Aorta (tissue), 5 donors: Measurements from ENCODE around the gene METTL2A. TPM values are rescaled to one million over a fixed set of nuclear protein-coding genes. Genes with fewer than 3 reads are reported as not detected.
"Not testable (repeated sequence)": the region's sequence is repeated elsewhere in the genome, so short reads cannot be mapped to it uniquely, and the experiment has no call there.

Experiments
- ATAC-seq: fragments of 200-7000 bp; cut with Tn5 transposase; one replicate; pipeline ENCODE4 v1.9.1; 2022; ENCODE audit warnings: moderate library complexity; ENCODE audit not compliant: low FRiP score
- DNase-seq, 2 donors: peaks; one replicate each; pipeline ENCODE4 v3.0.0-alpha.2; 2020
- H3K27ac ChIP-seq, 2 donors: one replicate each; pipeline ENCODE4 v1.5.1; 2013; ENCODE audit warnings: low read length in 2 of 2, mild to moderate bottlenecking in 2 of 2, moderate library complexity in 2 of 2, control low read depth in 1 of 2, inconsistent platforms in 1 of 2, low read depth in 1 of 2
- H3K27me3 ChIP-seq, 2 donors: one replicate each; pipeline ENCODE4 v1.6.1; 2013; ENCODE audit warnings: control low read depth in 1 of 2, low read length in 1 of 2, mild to moderate bottlenecking in 1 of 2, moderate library complexity in 1 of 2; ENCODE audit not compliant: insufficient read depth in 2 of 2, control insufficient read depth in 1 of 2
- H3K36me3 ChIP-seq, 2 donors: one replicate each; pipeline ENCODE4 v1.6.1; 2013; ENCODE audit warnings: control low read depth in 1 of 2, low read length in 1 of 2, mild to moderate bottlenecking in 1 of 2; ENCODE audit not compliant: insufficient read depth in 2 of 2, control insufficient read depth in 1 of 2
- H3K4me1 ChIP-seq, 2 donors: one replicate each; pipeline ENCODE4 v1.6.1; 2013; ENCODE audit warnings: low read length in 2 of 2, control low read depth in 1 of 2, mild to moderate bottlenecking in 1 of 2, moderate library complexity in 1 of 2; ENCODE audit not compliant: insufficient read depth in 2 of 2, control insufficient read depth in 1 of 2
- H3K4me3 ChIP-seq, 2 donors: one replicate each; pipeline ENCODE4 v1.5.1; 2013; ENCODE audit warnings: low read length in 2 of 2, control low read depth in 1 of 2, mild to moderate bottlenecking in 1 of 2
- H3K9me3 ChIP-seq: one replicate; pipeline ENCODE4 v1.6.1; 2013; ENCODE audit warnings: mild to moderate bottlenecking, low read length; ENCODE audit not compliant: control insufficient read depth
- WGBS, 2 donors: extraction: QIAGEN DNeasy Blood & Tissue Kit; methylation state at CpG; one replicate each; pipeline ENCODE4 v1.1.7; 2013; 5-methylcytosine and 5-hydroxymethylcytosine counted together
- intact Hi-C, 2 donors: fragments of 100-400 bp; cut with DNase I; formaldehyde crosslinking; loops; one replicate each; pipeline versions ENCODE4 v1.14.2 to v1.15.0; 2022
- long read RNA-seq, 2 donors: library from polyadenylated mRNA; unstranded; transcript quantifications; one replicate each; pipeline ENCODE4 v2.0.0, GENCODE V29; 2020 to 2021
- polyA plus RNA-seq, 2 donors: library from polyadenylated mRNA; stranded (reverse); fragments of 200-250 nt; gene quantifications; one replicate each; pipeline ENCODE4 v1.2.3, GENCODE V29; 2013
- total RNA-seq, 2 donors: library from RNA; stranded (reverse); fragmentation: NEBNext Ultra II Directional; extraction: Animal tissue kit (Norgen Biotek cat#: 25700); gene quantifications; one replicate each; pipeline ENCODE4 v1.2.1, GENCODE V29; 2021
- donor health status: healthy with polysubstance abuse.
- donor health status: Bipolar disorder and iron deficiency.
- donor health status: DM: no; HTN: no; CAD: no.
- donor health status: DM: no; HTN: no; CAD: no.
- donor health status: DM: yes; HTN: yes; CAD: no.

The METTL2A gene
- total RNA-seq = 10 to 100 TPM; 11.1 to 16.1 TPM
- 1 to 10 TPM; 6.8 to 7.8 TPM for polyA plus RNA-seq
- long read RNA-seq, donor 1, transcript METTL2A-201 (9 exons, 2,537 nt) = minor isoform, 23 of 51 reads
- long read RNA-seq, donor 1, transcript METTL2A-202 (8 exons, 1,556 nt) = major isoform, 24 of 51 reads
- long read RNA-seq, donor 1, partial matches to known transcripts = 2 of 51 reads
- long read RNA-seq, donor 1, other reads (novel, unspliced or antisense) = 2 of 51 reads
- long read RNA-seq, donor 2, transcript METTL2A-201 (9 exons, 2,537 nt) = major isoform, 5 of 8 reads
- long read RNA-seq, donor 2, partial matches to known transcripts = 0 of 8 reads
- long read RNA-seq, donor 2, other reads (novel, unspliced or antisense) = 2 of 8 reads

DNA sequence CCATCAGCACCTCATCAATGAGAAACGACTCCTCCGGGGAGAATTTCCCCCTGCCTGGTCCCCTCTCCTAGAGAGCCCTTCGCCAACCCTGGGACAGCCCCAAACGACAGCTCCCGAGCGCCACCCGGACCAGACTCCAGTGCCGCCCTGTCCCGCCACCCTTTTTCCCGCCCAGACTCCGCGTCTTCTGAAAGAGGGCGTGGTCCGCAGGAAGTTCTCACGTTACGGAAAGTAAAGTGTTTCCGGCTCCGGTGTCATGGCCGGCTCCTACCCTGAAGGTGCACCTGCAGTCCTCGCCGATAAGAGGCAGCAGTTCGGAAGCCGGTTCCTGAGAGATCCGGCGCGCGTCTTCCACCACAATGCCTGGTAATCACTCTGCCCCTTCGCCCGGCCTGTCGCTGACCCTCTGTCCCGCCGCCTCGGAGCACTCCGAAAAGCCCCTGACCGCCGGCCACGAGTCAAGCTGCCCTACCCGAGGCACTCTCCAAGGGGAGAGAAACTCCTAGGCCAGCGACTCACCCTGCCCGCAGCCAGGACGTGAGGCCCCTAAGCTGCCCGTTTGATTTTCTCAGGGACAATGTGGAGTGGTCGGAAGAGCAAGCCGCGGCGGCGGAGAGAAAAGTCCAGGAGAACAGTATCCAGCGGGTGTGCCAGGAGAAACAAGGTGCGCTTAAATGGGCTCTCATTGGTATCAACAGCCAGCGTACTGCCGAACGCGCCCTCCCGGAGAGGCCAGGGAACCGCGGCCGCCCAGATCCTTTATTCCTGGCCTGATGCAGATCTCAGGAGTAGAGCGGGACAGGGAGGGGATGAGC is at the start of gene METTL2A:
Gene METTL2A (plus strand): TSS at position 251 of the 815 bp plus-strand sequence. CDS start 6 bp downstream, at position 257.
- Histone ChIP-seq H3K27ac (peak within 1 kb of the TSS in 1 of 2 donors; percentile 37), H3K4me3 (peak within 1 kb of the TSS; percentile 28 to 30)
- not testable (repeated sequence) for H3K27me3 ChIP-seq, H3K4me1 ChIP-seq, H3K9me3 ChIP-seq, H3K36me3 ChIP-seq
- peak; percentile 89 to 92 for DNase-seq
- WGBS, 2 donors = 0 to 1% methylated on average over 58 of the region's 58 CpGs
- peak; percentile 96 for ATAC-seq
- intact Hi-C loops = loop anchor here in 1 of 2 donors (10.0 kb wide), 1 partner anchor 51 kb away; the partner anchor contains the start of gene TLK2

GRCh38 chr17:62380253-62380652 is 43.4 kb upstream of the METTL2A start, which contains the start of gene EFCAB3:
EFCAB3 (plus strand) TSS chr17:62380553; CDS start chr17:62382980, 2,427 bp downstream.
- ATAC-seq (no peak), DNase-seq (no peak)
- Histone ChIP-seq H3K4me1 (no peaks in the 10 kb centered on the region), H3K36me3 (no peaks in the 10 kb centered on the region), H3K27me3 (no peaks in the 10 kb centered on the region), H3K4me3 (no peak within 1 kb of the TSS), H3K27ac (no peak within 1 kb of the TSS), H3K9me3 (peaks cover 3% of the 10 kb centered on the region)
- intact Hi-C loops = no loop called here
- WGBS, 2 donors = 80 to 84% methylated on average over 3 of the region's 3 CpGs

DNA sequence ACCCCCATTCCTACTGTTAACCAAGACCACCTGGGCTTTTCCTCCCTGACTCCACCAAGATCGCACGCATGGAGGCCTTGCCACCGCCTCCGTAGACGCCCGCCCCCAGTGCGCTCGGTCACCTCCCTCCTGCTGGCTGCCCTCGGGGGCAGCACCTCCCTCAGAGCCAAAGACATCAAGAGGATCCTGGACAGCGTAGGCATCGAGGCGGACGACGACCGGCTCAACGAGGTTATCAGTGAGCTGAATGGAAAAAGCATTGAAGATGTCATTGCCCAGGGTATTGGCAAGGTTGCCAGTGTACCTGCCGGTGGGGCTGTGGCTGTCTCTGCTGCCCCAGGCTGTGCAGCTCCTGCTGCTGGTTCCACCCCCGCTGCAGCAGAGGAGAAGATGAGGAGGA is 42.1 kb upstream of the METTL2A start:
- H3K4me3 ChIP-seq = no peak overlapping the region
- H3K27ac ChIP-seq = no peak overlapping the region
- no peaks in the 10 kb centered on the region for H3K36me3 ChIP-seq
- H3K9me3 ChIP-seq = peaks cover 3% of the 10 kb centered on the region
- WGBS, 2 donors = 88% methylated on average over 18 of the region's 18 CpGs
- no peak for ATAC-seq
- H3K27me3 ChIP-seq = no peaks in the 10 kb centered on the region
- no peaks in the 10 kb centered on the region for H3K4me1 ChIP-seq
- intact Hi-C loops = no loop called here
- DNase-seq = no peak

GRCh38 chr17:62388856-62389255 is 34.8 kb upstream of the METTL2A start:
- Histone ChIP-seq H3K4me3 (no peak overlapping the region), H3K9me3 (peaks cover 1% of the 10 kb centered on the region), H3K27ac (no peak overlapping the region), H3K27me3 (no peaks in the 10 kb centered on the region), H3K36me3 (no peaks in the 10 kb centered on the region), H3K4me1 (no peaks in the 10 kb centered on the region)
- no peak for ATAC-seq
- intact Hi-C loops = no loop called here
- 48 to 58% methylated on average over 1 of the region's 1 CpG for WGBS, 2 donors
- DNase-seq = no peak

GRCh38 chr17:62392908-62393307 is 30.8 kb upstream of the METTL2A start:
- H3K27ac ChIP-seq = no peak overlapping the region

GRCh38 chr17:62398891-62399290 is 24.8 kb upstream of the METTL2A start:
- ATAC-seq = no peak

More at GRCh38 chr17:62392908-62393307, 30.8 kb upstream of the METTL2A start:
- intact Hi-C loops = no loop called here
- Histone ChIP-seq H3K27me3 (no peaks in the 10 kb centered on the region), H3K4me3 (no peak overlapping the region), H3K9me3 (no peaks in the 10 kb centered on the region), H3K36me3 (no peaks in the 10 kb centered on the region), H3K4me1 (no peaks in the 10 kb centered on the region)
- DNase-seq (no peak), ATAC-seq (no peak)
- WGBS, 2 donors = 78 to 84% methylated on average over 1 of the region's 1 CpG

DNA sequence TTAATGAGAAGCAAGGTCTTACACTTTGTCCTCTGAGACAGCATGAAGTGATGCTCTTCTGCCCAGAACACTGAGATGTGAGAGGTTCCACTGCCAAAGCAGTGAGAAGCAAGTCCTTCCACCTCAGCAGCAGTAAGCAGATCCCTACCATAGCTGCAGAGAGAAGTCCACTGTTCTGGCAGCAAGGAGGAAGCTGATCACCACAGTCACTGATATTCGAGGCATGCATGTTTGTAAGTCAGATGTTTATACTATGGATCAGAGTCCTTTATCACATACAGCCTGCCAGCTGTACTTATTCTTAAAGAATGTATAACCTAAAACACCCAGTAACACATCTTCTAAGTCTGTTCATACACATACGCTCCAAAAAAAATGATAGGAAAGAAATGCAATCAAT is 18.2 kb upstream of the METTL2A start:
- intact Hi-C loops = no loop called here
- H3K27ac ChIP-seq = no peak overlapping the region
- WGBS, 2 donors = 43 to 45% methylated on average over 2 of the region's 2 CpGs

More at GRCh38 chr17:62398891-62399290, 24.8 kb upstream of the METTL2A start:
- Histone ChIP-seq H3K4me1 (no peaks in the 10 kb centered on the region), H3K36me3 (no peaks in the 10 kb centered on the region), H3K9me3 (peaks cover 1% of the 10 kb centered on the region), H3K4me3 (no peak overlapping the region), H3K27ac (no peak overlapping the region), H3K27me3 (no peaks in the 10 kb centered on the region)
- 89 to 96% methylated on average over 1 of the region's 1 CpG for WGBS, 2 donors
- no peak for DNase-seq
- intact Hi-C loops = no loop called here

DNA sequence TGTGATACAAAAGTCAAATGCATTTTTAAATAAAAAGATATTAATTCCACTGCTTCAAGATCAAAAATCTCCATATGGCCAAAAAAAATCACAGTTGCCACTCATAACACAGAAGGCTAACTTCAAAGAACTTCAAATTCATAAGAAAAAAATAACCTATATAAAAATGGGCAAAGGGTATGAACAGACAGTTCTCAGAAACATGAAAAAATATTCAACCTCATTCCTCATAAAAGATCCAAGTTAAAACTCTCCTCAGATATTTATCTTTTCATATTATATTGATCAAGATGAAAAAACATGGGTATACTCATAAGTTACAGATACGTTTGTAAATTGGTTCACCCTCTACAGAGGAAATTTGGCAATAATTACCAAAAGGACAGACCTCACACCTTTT is 10.6 kb upstream of the METTL2A start:
- H3K27ac ChIP-seq, H3K9me3 ChIP-seq, H3K36me3 ChIP-seq, H3K4me1 ChIP-seq, intact Hi-C loops, ATAC-seq, DNase-seq, H3K4me3 ChIP-seq, H3K27me3 ChIP-seq: not testable (repeated sequence)
- WGBS, 2 donors = 87 to 89% methylated on average over 1 of the region's 1 CpG

More for the DNA sequence above, 18.2 kb upstream of the METTL2A start:
- H3K9me3 ChIP-seq = no peaks in the 10 kb centered on the region
- ATAC-seq = no peak
- no peak for DNase-seq
- no peak overlapping the region for H3K4me3 ChIP-seq
- H3K4me1 ChIP-seq = no peaks in the 10 kb centered on the region
- no peaks in the 10 kb centered on the region for H3K27me3 ChIP-seq
- H3K36me3 ChIP-seq = no peaks in the 10 kb centered on the region
